Ovary (tissue), 10 donors: ENCODE results near the gene SOX15. TPM values are rescaled to one million over a fixed set of nuclear protein-coding genes. Genes with fewer than 3 reads are reported as not detected.

Source experiments
- DNase-seq, 5 donors: peaks; one replicate each; pipeline ENCODE4 v3.0.0-alpha.2; 2019 to 2020
- H3K27ac ChIP-seq, 2 donors: fragments of 200-600 bp; one replicate each; pipeline versions ENCODE4 v1.5.1 to v1.8.0; 2019 to 2022
- H3K27me3 ChIP-seq: fragments of 200-600 bp; one replicate; pipeline ENCODE4 v1.8.0; 2022
- H3K36me3 ChIP-seq: fragments of 200-600 bp; sonication (generic); one replicate; pipeline ENCODE4 v1.5.1; 2019
- H3K4me1 ChIP-seq: one replicate; pipeline ENCODE4 v1.8.1; 2013; ENCODE audit warnings: mild to moderate bottlenecking, moderate library complexity; ENCODE audit not compliant: insufficient read depth
- H3K4me3 ChIP-seq: fragments of 200-600 bp; sonication (generic); one replicate; pipeline ENCODE4 v1.5.1; 2017
- H3K9me3 ChIP-seq, 2 donors: fragments of 200-600 bp in 1 of 2; sonication (generic) in 1 of 2; one replicate each; pipeline versions ENCODE4 v1.5.1 to v1.8.1; 2013 to 2019; ENCODE audit warnings: mild to moderate bottlenecking in 1 of 2, moderate library complexity in 1 of 2
- CTCF ChIP-seq, 3 donors: fragments of 450-650 bp in 2 of 3; fragments of 200-600 bp in 1 of 3; IDR thresholded peaks; one replicate each; pipeline versions ENCODE4 v1.5.1 to v1.8.0; 2016 to 2022; ENCODE audit warnings: antibody characterized with exemption in 3 of 3, mild to moderate bottlenecking in 1 of 3
- EP300 ChIP-seq: sonication (generic); formaldehyde crosslinking; IDR thresholded peaks from one replicate; pipeline ENCODE4 v1.6.1; 2017; ENCODE audit warnings: antibody characterized with exemption
- POLR2A ChIP-seq: fragments of 450-650 bp; IDR thresholded peaks from one replicate; pipeline ENCODE4 v1.6.1; 2017; ENCODE audit warnings: antibody characterized with exemption, mild to moderate bottlenecking, moderate library complexity
- WGBS, 3 donors: extraction: QIAGEN DNeasy Blood & Tissue Kit in 1 of 3; methylation state at CpG; one replicate each; pipeline versions ENCODE4 v1.1.5 to v1.1.7; 2013 to 2017; 5-methylcytosine and 5-hydroxymethylcytosine counted together
- intact Hi-C, 4 donors: fragments of 100-400 bp; cut with DNase I; formaldehyde crosslinking; loops; one replicate each; pipeline versions ENCODE4 v1.11.0 to v1.15.1; 2022 to 2023
- long read RNA-seq, 3 donors: library from polyadenylated mRNA in 2 of 3; unstranded in 2 of 3; transcript quantifications; one replicate each; pipeline ENCODE4 v2.0.0 and lab custom pipeline, GENCODE V29; 2021 to 2026
- polyA plus RNA-seq, 2 donors: library from polyadenylated mRNA; stranded (reverse); fragments of 200-250 nt in 1 of 2; fragments of 350-450 nt in 1 of 2; fragmentation: Illumina TruSeq in 1 of 2; extraction: RNeasy Lipid Tissue Mini Kit (QIAGEN cat#74804) in 1 of 2; gene quantifications; one replicate each; pipeline ENCODE4 v1.2.3, GENCODE V29; 2013 to 2014
- total RNA-seq, 7 donors: library from RNA; depleted of rRNA in 2 of 7; stranded (reverse); fragments of >200 nt in 2 of 7; fragmentation: NEBNext Ultra II Directional in 3 of 7; extraction: Animal tissue kit (Norgen Biotek cat#: 25700) in 3 of 7; gene quantifications; one replicate each; pipeline versions ENCODE4 v1.1.0 to v1.2.4, GENCODE V29; 2016 to 2023
- donor health status: DM: no; HTN: no; CAD: no; lungs with moderate emphysema.
- donor health status: DM: no; HTN: no; CAD: no.
- donor health status: Bipolar disorder and iron deficiency.
- donor health status: DM: yes; HTN: yes; CAD: no.
- donor health status: DM: no; HTN: no; CAD: no.
- donor health status: DM: yes; HTN: yes; CAD: no.

The SOX15 gene
- total RNA-seq (10 to 100 TPM in 3 of 7 donors, 1 to 10 TPM in 4; 5.0 to 17.3 (median 9.6) TPM), polyA plus RNA-seq (10 to 100 TPM in 1 of 2 donors, 1 to 10 TPM in 1; 2.7 to 15.8 TPM)
- long read RNA-seq, donor 1, partial matches to known transcripts, result 0 of 2 reads
- long read RNA-seq, donor 1, other reads (novel, unspliced or antisense), result 0 of 2 reads
- long read RNA-seq, donor 2, transcript SOX15-201 (2 exons, 1,396 nt), result major isoform, 26 of 31 reads
- long read RNA-seq, donor 2, partial matches to known transcripts, result 0 of 31 reads
- long read RNA-seq, donor 2, other reads (novel, unspliced or antisense), result 0 of 31 reads
- long read RNA-seq, donor 3, transcript SOX15-201 (2 exons, 1,396 nt), result major isoform, 19 of 37 reads
- long read RNA-seq, donor 3, partial matches to known transcripts, result 0 of 37 reads
- long read RNA-seq, donor 3, other reads (novel, unspliced or antisense), result 18 of 37 reads

GRCh38 chr17:7589891-7590691 lies at the start of gene SOX15:
SOX15 (minus strand) TSS chr17:7590094; CDS start chr17:7589676, 418 bp downstream.
- intact Hi-C loops, result loop anchor here in 1 of 4 donors (10.0 kb wide), 1 partner anchor 75 kb away; no protein-coding TSS in a partner anchor
- peak within 1 kb of the TSS; percentile 67 for H3K4me3 ChIP-seq
- no peak for DNase-seq
- peaks cover 3% of the 10 kb centered on the region for H3K4me1 ChIP-seq
- H3K27ac ChIP-seq, result peak within 1 kb of the TSS; percentile 12 to 42
- no peaks in the 10 kb centered on the region for H3K9me3 ChIP-seq
- WGBS, 3 donors, result 60 to 62% (median 61%) methylated on average over 23 to 24 of the region's 24 CpGs
- no peak for TF ChIP-seq POLR2A
- no peak for TF ChIP-seq EP300
- no peak for TF ChIP-seq CTCF (IDR thresholded peaks at IDR 0.05)
- no peaks in the 10 kb centered on the region for H3K36me3 ChIP-seq
- no peaks in the 10 kb centered on the region for H3K27me3 ChIP-seq

- Histone ChIP-seq H3K9me3 (no peaks in the 10 kb centered on the region), H3K4me3 (no peak overlapping the region), H3K36me3 (no peaks in the 10 kb centered on the region), H3K27me3 (no peaks in the 10 kb centered on the region), H3K4me1 (peaks cover 2% of the 10 kb centered on the region), H3K27ac (no peak overlapping the region)
- intact Hi-C loops, result no loop called here
- TF ChIP-seq EP300 (no peak), POLR2A (no peak), CTCF (IDR thresholded peaks at IDR 0.05) (no peak)
- WGBS, 3 donors, result 64 to 66% (median 64%) methylated on average over 5 of the region's 5 CpGs
- DNase-seq, result no peak
Observed at GRCh38 chr17:7636163-7636562, 46.3 kb upstream of the SOX15 start.

GRCh38 chr17:7634384-7634783 lies 44.5 kb upstream of the SOX15 start:
- no peak overlapping the region for H3K4me3 ChIP-seq
- DNase-seq, result peak; percentile 65 to 82 (median 77)
- H3K27ac ChIP-seq, result no peak overlapping the region
- TF ChIP-seq CTCF (IDR thresholded peaks at IDR 0.05) (peak in 1 of 3 donors; percentile 51), EP300 (no peak), POLR2A (peak; percentile 6)
- H3K27me3 ChIP-seq, result no peaks in the 10 kb centered on the region
- intact Hi-C loops, result loop anchor here in 3 of 4 donors (5.0 kb wide), 1 partner anchor 53 kb away; the partner anchor contains the start of genes TP53 (in 3 of the 3) and WRAP53 (in 3 of the 3)
- H3K9me3 ChIP-seq, result no peaks in the 10 kb centered on the region
- peaks cover 4% of the 10 kb centered on the region for H3K4me1 ChIP-seq
- no peaks in the 10 kb centered on the region for H3K36me3 ChIP-seq
- 9 to 12% (median 10%) methylated on average over 5 of the region's 5 CpGs for WGBS, 3 donors

DNA sequence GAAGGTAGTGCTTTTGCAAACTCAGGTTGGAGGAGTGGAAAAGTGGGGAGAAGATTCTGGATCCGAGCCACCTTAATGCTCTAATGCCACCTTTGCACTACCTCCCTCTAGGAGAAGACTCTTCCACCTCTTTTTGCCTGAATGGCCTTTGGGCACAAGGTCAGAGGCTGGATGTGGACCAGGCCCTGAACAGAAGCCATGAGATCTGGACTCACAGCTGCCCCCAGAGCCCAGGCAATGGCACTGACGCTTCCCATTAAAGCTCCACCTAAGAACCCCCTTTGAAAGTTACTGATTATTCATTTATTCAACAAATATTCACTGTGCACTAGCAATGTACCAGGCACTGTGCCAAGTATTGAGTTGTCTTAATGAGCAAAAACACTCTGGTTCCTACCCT lies 43.2 kb upstream of the SOX15 start:
- peaks cover 4% of the 10 kb centered on the region for H3K4me1 ChIP-seq
- DNase-seq, result no peak
- 84 to 86% (median 84%) methylated on average over 2 of the region's 2 CpGs for WGBS, 3 donors
- H3K36me3 ChIP-seq, result no peaks in the 10 kb centered on the region
- intact Hi-C loops, result loop anchor here in 3 of 4 donors (5.0 kb wide), 1 partner anchor 54 kb away; the partner anchor contains the start of genes TP53 (in 3 of the 3) and WRAP53 (in 3 of the 3)
- H3K9me3 ChIP-seq, result no peaks in the 10 kb centered on the region
- no peak for TF ChIP-seq POLR2A
- TF ChIP-seq CTCF (IDR thresholded peaks at IDR 0.05), result no peak
- TF ChIP-seq EP300, result no peak
- no peaks in the 10 kb centered on the region for H3K27me3 ChIP-seq
- H3K27ac ChIP-seq, result no peak overlapping the region
- H3K4me3 ChIP-seq, result no peak overlapping the region
